Right cardiac atrium (tissue), 5 donors: ENCODE data around the gene FRRS1. TPM values are rescaled to one million over a fixed set of nuclear protein-coding genes. Genes with fewer than 3 reads are reported as not detected.

Experiments
- ATAC-seq, 2 donors: fragments of 200-7000 bp; cut with Tn5 transposase; one replicate each; pipeline versions ENCODE4 v1.8.0 to v1.9.1; 2020; ENCODE audit warnings: moderate library complexity in 2 of 2, mild to moderate bottlenecking in 1 of 2
- DNase-seq, 3 donors: peaks; one replicate each; pipeline ENCODE4 v3.0.0-alpha.2; 2020
- H3K27ac ChIP-seq: one replicate; pipeline ENCODE4 v1.5.1; 2013; ENCODE audit warnings: mild to moderate bottlenecking, low read length, control low read depth, moderate library complexity
- H3K27me3 ChIP-seq: one replicate; pipeline ENCODE4 v1.6.1; 2013; ENCODE audit not compliant: control insufficient read depth, insufficient read depth
- H3K4me1 ChIP-seq: one replicate; pipeline ENCODE4 v1.6.1; 2013; ENCODE audit warnings: low read length; ENCODE audit not compliant: control insufficient read depth, insufficient read depth
- H3K4me3 ChIP-seq: one replicate; pipeline ENCODE4 v1.5.1; 2013; ENCODE audit warnings: low read length, control low read depth
- H3K9me3 ChIP-seq: one replicate; pipeline ENCODE4 v1.6.1; 2013; ENCODE audit warnings: low read length; ENCODE audit not compliant: control insufficient read depth
- WGBS: extraction: QIAGEN DNeasy Blood & Tissue Kit; methylation state at CpG from one replicate; pipeline ENCODE4 v1.1.7; 2013; 5-methylcytosine and 5-hydroxymethylcytosine counted together
- intact Hi-C, 4 donors: fragments of 100-400 bp; cut with DNase I; formaldehyde crosslinking; loops; one replicate each; pipeline versions ENCODE4 v1.11.0 to v1.14.0; 2022 to 2023
- polyA plus RNA-seq: library from polyadenylated mRNA; stranded (reverse); fragments of 200-250 nt; gene quantifications from one replicate; pipeline ENCODE4 v1.2.3, GENCODE V29; 2013
- total RNA-seq, 4 donors: library from RNA; stranded (reverse); fragmentation: NEBNext Ultra II Directional; extraction: Animal tissue kit (Norgen Biotek cat#: 25700); gene quantifications; one replicate each; pipeline ENCODE4 v1.2.1, GENCODE V29; 2021
- donor health status: healthy with polysubstance abuse.
- donor health status: DM: no; HTN: yes; CAD: no.
- donor health status: DM: no; HTN: no; CAD: no.
- donor health status: DM: no; HTN: yes; CAD: no; lungs with severe emphysema.
- donor health status: DM: yes; HTN: yes; CAD: no.

FRRS1 gene
- total and polyA plus RNA-seq, 5 donors, result 1.4 to 7.6 (median 6.8) TPM

DNA sequence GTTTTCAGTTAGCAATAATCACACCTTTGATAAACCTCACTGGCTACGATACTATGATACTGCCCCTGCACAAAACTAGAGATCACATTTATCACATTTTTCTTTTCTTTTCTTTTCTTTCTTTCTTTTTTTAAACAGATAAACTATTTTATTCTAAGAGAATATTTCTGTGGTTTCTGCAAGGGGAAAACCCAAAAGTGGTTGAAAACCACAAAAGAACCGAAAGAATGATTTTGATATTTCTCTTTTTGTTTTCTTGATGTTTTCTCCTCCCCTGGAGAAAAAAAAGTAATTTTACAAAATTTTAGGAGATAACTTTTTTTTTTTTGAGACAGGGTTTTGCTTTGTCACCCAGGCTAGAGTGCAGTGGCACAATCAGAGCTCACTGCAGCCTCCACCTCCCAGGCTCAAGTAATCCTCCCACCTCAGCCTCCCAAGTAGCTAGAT, 18.4 kb upstream of the FRRS1 start:
- DNase-seq (no peak), ATAC-seq (no peak)
- Histone ChIP-seq H3K4me1 (no peaks in the 10 kb centered on the region), H3K9me3 (no peaks in the 10 kb centered on the region), H3K27ac (no peak overlapping the region), H3K27me3 (no peaks in the 10 kb centered on the region), H3K4me3 (no peak overlapping the region)
- intact Hi-C loops, result no loop called here
- 72% methylated on average over 2 of the region's 2 CpGs for WGBS

DNA sequence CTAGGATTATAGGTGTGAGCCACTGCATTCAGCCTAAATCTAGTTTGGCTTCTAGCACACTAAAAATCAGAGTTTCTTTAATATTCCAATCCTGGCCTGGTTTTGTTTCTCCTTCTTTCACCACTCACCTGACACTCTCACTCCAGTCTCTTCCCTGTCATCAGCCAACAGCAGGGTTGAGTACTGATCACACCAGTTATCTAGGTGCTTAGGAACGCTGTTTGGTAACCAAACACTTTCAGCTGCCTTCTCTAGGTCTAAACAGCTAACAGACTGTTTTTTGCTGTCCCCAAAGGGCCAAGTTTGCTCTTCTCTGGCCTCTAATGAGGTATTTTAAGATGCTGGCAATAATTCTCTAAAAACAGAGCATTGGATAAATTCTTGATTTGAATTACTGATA, 17.7 kb upstream of the FRRS1 start:
- Histone ChIP-seq H3K4me1 (no peaks in the 10 kb centered on the region), H3K9me3 (no peaks in the 10 kb centered on the region), H3K27me3 (no peaks in the 10 kb centered on the region), H3K4me3 (no peak overlapping the region), H3K27ac (no peak overlapping the region)
- no peak for DNase-seq
- 24% methylated on average over 1 of the region's 1 CpG for WGBS
- intact Hi-C loops, result no loop called here
- ATAC-seq, result peak; percentile 89 to 90

DNA sequence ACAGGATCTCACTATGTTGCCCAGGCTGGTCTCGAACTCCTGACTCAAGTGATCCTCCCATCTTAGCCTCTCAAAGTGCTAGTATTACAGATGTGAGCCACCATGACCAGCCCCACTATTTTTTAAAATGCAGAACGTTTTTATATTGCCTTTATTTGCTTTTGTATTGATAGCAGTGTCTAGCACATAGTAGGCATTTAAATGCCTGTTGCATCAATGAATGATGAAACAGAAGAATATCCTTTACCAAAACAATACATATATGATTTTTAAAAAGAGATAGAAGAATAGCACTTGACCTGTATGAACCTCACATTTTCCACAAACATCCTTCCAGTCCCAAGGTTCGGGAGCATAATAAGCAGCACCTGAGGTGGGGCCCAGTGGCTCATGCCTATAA, 16.5 kb upstream of the FRRS1 start:
- Histone ChIP-seq H3K9me3 (no peaks in the 10 kb centered on the region), H3K4me1 (no peaks in the 10 kb centered on the region), H3K27ac (no peak overlapping the region), H3K27me3 (no peaks in the 10 kb centered on the region), H3K4me3 (no peak overlapping the region)
- 79% methylated on average over 3 of the region's 3 CpGs for WGBS
- DNase-seq, result no peak
- no peak for ATAC-seq
- intact Hi-C loops, result no loop called here

DNA sequence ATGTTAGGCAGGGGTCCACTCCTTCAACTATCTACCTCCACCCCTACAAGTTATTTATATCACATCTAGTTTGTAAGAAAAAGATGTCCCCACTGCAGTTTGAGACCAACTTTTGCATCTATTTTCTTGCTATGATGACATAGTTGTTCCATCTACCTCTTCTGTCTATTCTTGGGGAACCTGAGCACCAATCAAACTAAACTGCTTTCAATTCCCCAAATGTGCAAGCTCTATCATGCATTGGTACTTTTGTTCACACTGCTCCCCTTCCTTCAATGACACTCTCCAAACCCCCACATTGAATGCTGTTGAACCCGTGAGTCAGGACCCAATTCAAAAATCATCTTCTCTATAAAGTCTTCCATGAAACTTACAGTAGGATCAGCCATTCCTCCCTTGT, 16.0 kb upstream of the FRRS1 start:
- no peaks in the 10 kb centered on the region for H3K27me3 ChIP-seq
- H3K4me3 ChIP-seq, result no peak overlapping the region
- intact Hi-C loops, result no loop called here
- ATAC-seq, result no peak
- H3K4me1 ChIP-seq, result no peaks in the 10 kb centered on the region
- H3K27ac ChIP-seq, result no peak overlapping the region
- no peak for DNase-seq
- H3K9me3 ChIP-seq, result no peaks in the 10 kb centered on the region
- 92% methylated on average over 1 of the region's 1 CpG for WGBS

DNA sequence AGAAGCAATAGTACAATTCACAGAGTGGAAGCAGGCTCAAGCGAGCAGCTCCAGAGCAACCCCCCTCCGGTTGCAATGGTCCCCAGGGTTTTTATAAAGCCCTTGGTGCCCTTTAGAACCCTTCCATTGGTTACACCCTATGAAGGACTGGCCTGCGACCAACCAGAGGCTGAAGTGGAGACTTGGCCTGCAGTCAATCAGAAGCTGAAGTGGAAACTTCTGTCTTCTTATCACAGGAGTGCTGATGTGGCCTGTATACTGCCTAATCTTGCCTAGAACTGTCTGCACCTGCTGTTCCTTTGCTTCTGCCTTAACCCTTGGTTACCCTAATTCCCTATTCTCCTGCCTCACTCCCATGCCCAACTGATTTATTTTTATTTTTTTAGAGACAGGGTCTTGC, 15.4 kb upstream of the FRRS1 start:
- no peaks in the 10 kb centered on the region for H3K9me3 ChIP-seq
- H3K4me3 ChIP-seq, result no peak overlapping the region
- 37% methylated on average over 3 of the region's 3 CpGs for WGBS
- ATAC-seq (peak; percentile 67 to 70), DNase-seq (peak in 2 of 3 donors; percentile 45 to 54)
- H3K27ac ChIP-seq, result no peak overlapping the region
- intact Hi-C loops, result no loop called here
- no peaks in the 10 kb centered on the region for H3K4me1 ChIP-seq
- H3K27me3 ChIP-seq, result no peaks in the 10 kb centered on the region

DNA sequence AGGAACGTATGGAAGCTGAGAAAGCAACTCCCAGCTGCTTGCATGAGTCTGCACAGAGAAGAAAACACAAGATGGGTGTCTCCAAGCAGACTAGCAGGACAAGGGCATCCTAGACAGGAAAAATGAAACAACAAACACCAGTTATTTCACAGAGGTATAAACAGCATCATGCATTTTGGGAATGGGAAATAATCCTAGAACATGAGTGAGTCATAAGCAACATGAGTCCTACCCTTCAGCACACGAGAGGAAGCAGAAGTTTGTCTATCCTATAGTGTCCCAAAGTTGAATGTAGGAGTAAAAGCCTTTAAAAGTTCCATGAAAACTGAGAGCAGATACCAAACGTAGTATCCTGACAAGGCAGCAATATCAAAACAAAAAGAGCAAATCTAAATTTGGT, 11.3 kb upstream of the FRRS1 start:
- ATAC-seq, result no peak
- no peaks in the 10 kb centered on the region for H3K9me3 ChIP-seq
- H3K27me3 ChIP-seq, result no peaks in the 10 kb centered on the region
- no peak for DNase-seq
- H3K4me3 ChIP-seq, result no peak overlapping the region
- intact Hi-C loops, result no loop called here
- H3K27ac ChIP-seq, result no peak overlapping the region
- no peaks in the 10 kb centered on the region for H3K4me1 ChIP-seq
- WGBS, result 73% methylated on average over 3 of the region's 3 CpGs

DNA sequence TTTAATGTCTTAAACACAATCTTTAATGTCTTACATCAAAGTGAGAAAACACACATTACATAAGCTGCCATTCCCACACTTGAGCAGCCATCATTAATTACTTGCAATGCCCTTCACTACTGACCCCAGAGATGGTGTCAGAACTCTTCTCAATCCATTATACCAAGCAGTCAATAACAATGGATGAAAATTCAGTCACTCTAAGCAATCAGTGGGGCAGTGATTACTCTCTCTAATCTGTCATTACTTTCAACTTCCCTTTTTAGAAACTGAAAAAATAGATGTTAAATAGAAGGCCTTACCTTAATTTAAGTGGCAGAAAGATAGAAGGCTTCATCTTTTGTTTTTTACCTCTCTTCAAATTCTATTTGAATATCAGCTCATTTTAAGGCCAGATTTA, 9.7 kb upstream of the FRRS1 start:
- DNase-seq (no peak), ATAC-seq (no peak)
- Histone ChIP-seq H3K9me3 (no peaks in the 10 kb centered on the region), H3K27ac (no peak overlapping the region), H3K4me1 (no peaks in the 10 kb centered on the region), H3K4me3 (no peak overlapping the region), H3K27me3 (no peaks in the 10 kb centered on the region)
- intact Hi-C loops, result no loop called here

DNA sequence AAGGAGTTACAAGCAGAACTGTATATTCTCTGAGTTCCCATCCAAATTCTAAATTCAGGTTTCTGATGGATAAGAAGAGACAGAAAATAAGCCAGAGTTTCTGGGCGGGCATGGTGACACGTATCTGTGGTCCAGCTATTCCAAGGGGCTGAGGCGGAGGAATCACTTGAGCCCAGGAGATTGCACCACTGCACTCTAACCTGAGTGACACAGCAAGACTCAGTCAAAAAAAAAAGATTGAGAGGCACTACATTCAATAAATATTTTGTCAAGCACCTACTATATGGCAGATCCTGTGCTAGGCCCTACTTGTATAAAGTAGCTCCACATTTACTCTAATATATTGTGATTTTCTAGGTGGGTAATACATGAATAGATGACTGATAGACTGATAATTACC, 6.4 kb upstream of the FRRS1 start:
- Histone ChIP-seq H3K4me3 (no peak overlapping the region), H3K4me1 (no peaks in the 10 kb centered on the region), H3K9me3 (no peaks in the 10 kb centered on the region), H3K27me3 (no peaks in the 10 kb centered on the region), H3K27ac (no peak overlapping the region)
- DNase-seq, result no peak
- WGBS, result 74% methylated on average over 3 of the region's 3 CpGs
- ATAC-seq, result no peak
- intact Hi-C loops, result no loop called here

DNA sequence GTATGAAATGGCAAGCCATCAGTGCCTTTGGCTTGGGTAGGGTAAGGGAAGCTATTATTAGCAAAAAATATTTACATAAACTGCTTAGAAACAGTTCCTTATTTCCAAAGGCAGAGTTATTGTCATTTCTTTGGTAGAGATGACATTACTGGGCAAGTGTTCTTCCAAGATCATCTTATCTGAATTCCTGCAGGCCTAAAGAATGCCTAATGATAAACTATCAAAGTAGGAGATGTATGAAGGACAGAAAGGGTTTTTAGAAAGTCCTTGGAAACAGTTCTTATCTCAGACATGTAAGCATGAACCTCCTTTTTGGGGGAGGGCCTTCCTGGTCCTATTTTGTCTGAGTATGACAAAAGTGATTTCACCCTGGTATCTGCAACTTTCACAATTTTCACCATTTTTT, 5.1 kb upstream of the FRRS1 start:
- Histone ChIP-seq H3K27ac (no peak overlapping the region), H3K4me3 (no peak overlapping the region), H3K4me1 (no peaks in the 10 kb centered on the region), H3K9me3 (no peaks in the 10 kb centered on the region), H3K27me3 (no peaks in the 10 kb centered on the region)
- intact Hi-C loops, result no loop called here
- no peak for ATAC-seq
- DNase-seq, result no peak

DNA sequence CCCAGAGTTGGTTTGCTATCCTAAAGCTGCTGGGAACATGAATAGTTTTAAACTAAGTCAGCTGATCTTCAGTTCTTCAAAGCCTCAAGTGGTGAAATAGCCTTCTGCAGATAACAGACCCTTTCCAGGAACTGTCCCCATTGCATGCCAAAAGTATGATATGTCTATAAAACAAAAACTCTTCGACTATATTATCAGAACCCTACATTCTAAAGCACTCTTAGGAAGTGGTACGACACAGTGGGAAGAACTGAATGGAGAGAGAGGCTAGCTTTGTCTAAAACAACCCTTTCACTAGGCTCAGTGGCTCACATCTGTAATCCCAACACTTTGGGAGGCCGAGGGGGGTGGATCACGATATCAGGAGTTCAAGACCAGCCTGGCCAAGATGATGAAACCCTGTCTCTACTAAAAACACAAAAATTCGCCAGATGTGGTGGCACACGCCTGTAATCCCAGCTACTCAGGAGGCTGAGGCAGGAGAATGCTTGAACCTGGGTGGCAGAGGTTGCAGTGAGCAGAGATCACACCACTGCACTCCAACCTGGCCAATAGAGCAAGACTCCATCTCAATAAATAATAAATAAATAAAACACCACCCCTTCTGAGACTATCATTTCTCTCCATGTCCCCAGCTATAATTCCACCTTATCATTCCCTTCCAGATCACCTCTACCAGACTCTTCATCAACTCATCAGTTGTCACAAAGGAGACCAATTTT, 2.2 kb upstream of the FRRS1 start:
- no peaks in the 10 kb centered on the region for H3K27me3 ChIP-seq
- no peaks in the 10 kb centered on the region for H3K9me3 ChIP-seq
- no peak overlapping the region for H3K27ac ChIP-seq
- no peak overlapping the region for H3K4me3 ChIP-seq
- DNase-seq, result no peak
- peak in 1 of 2 donors; percentile 9 for ATAC-seq
- 46% methylated on average over 6 of the region's 6 CpGs for WGBS
- intact Hi-C loops, result no loop called here
- no peaks in the 10 kb centered on the region for H3K4me1 ChIP-seq

DNA sequence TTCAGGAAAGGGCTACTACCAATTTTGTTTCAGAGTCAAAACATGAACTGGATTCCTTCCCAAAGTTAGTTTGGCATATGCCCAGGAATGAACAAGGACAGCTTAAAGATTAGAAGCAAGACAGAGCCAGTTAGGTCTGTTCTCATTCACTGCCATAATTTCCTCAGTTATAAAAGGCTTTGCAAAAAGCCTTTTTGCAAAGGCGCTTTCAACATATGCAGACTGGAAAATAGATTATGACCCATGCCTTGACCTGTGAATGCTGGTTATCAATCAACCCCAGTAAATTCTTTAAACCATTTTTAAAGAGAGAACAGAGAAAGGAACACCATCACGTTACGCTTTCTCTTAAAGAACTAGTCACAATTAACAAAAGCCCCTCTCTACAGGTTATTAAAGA, 1.7 kb upstream of the FRRS1 start:
- WGBS, result 44% methylated on average over 3 of the region's 3 CpGs
- Histone ChIP-seq H3K27me3 (no peaks in the 10 kb centered on the region), H3K9me3 (no peaks in the 10 kb centered on the region), H3K27ac (no peak overlapping the region), H3K4me3 (no peak overlapping the region), H3K4me1 (no peaks in the 10 kb centered on the region)
- ATAC-seq, result no peak
- DNase-seq, result no peak
- intact Hi-C loops, result no loop called here

DNA sequence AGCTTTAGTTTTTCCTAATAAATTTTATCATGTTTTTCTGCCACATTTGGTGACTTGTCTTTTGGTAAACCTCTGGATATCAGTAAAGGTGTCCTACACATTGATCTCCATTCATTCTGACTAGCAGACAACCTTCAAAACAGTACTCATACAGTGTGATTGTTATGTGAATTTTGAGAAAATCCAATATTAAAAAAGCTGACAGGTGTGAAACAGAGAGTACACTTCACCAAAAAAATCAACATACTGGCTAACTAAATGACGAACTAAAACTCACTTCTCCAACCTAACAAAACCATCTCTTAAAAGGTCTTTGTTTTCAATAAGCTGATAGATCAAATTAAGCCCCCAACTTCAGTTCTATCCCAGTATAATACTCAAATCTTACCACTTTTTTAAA, 1.5 kb downstream of the FRRS1 start:
- intact Hi-C loops, result no loop called here
- no peak overlapping the region for H3K27ac ChIP-seq
- no peaks in the 10 kb centered on the region for H3K27me3 ChIP-seq
- no peaks in the 10 kb centered on the region for H3K4me1 ChIP-seq
- H3K9me3 ChIP-seq, result no peaks in the 10 kb centered on the region
- ATAC-seq, result no peak
- DNase-seq, result no peak
- WGBS, result 94% methylated on average over 1 of the region's 1 CpG
- H3K4me3 ChIP-seq, result no peak overlapping the region
